NB4 (cell line): ENCODE data around the gene CAMTA1.

Experiments
- DNase-seq: peaks from one replicate; pipeline ENCODE4 v3.0.0; 2010; ENCODE audit warnings: low read depth
- H3K4me3 ChIP-seq: one replicate; pipeline ENCODE4 v1.5.1; 2011; ENCODE audit warnings: mild to moderate bottlenecking, low read depth, low read length, moderate library complexity
- MYC ChIP-seq: IDR thresholded peaks from 2 replicates; pipeline ENCODE4 v1.6.1; 2011; ENCODE audit warnings: low read depth, low read length
- POLR2A ChIP-seq: IDR thresholded peaks from 2 replicates; pipeline ENCODE4 v1.6.1; 2011; ENCODE audit warnings: mild to moderate bottlenecking; ENCODE audit not compliant: insufficient read length; ENCODE audit errors: extremely low read depth
- TF ChIP-seq, protein P1 (sequence below): IDR thresholded peaks from one replicate; pipeline ENCODE4 v1.5.1; 2012; ENCODE audit warnings: low read depth, low read length
- TF ChIP-seq, protein P2 (sequence below): IDR thresholded peaks from 2 replicates; pipeline ENCODE4 v1.6.1; 2011; ENCODE audit warnings: low read depth, low read length

CAMTA1 gene

GRCh38 chr1:7511381-7511780 is 726.1 kb downstream of the CAMTA1 start:
- TF ChIP-seq, protein P1, sequence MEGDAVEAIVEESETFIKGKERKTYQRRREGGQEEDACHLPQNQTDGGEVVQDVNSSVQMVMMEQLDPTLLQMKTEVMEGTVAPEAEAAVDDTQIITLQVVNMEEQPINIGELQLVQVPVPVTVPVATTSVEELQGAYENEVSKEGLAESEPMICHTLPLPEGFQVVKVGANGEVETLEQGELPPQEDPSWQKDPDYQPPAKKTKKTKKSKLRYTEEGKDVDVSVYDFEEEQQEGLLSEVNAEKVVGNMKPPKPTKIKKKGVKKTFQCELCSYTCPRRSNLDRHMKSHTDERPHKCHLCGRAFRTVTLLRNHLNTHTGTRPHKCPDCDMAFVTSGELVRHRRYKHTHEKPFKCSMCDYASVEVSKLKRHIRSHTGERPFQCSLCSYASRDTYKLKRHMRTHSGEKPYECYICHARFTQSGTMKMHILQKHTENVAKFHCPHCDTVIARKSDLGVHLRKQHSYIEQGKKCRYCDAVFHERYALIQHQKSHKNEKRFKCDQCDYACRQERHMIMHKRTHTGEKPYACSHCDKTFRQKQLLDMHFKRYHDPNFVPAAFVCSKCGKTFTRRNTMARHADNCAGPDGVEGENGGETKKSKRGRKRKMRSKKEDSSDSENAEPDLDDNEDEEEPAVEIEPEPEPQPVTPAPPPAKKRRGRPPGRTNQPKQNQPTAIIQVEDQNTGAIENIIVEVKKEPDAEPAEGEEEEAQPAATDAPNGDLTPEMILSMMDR, result no peak
- TF ChIP-seq POLR2A (no peak), MYC (no peak)
- TF ChIP-seq, protein P2, sequence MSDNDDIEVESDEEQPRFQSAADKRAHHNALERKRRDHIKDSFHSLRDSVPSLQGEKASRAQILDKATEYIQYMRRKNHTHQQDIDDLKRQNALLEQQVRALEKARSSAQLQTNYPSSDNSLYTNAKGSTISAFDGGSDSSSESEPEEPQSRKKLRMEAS, result no peak
- DNase-seq, result no peak
- no peak overlapping the region for H3K4me3 ChIP-seq

DNA sequence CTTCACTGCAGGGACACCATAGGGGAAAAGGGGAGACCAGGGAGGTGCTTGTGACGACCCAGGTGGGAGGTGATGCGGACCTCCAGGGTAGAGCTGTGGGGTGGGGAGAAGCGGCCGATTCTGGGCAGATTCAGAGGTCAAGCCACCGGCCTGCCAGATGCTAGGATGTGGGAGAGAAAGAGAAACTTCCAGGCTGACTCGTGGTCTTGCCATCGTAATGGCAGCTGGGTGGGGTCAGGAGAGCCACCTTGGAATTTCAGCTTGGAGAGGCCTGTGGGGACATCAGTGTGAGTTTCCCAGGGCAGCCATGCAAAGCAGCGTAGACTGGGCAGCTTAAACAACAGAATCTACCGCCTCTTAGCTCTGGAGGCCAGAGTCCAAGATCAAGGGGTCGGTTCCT is 727.8 kb downstream of the CAMTA1 start:
- H3K4me3 ChIP-seq, result no peak overlapping the region
- TF ChIP-seq MYC (no peak), POLR2A (no peak)
- TF ChIP-seq, protein P1, result no peak
- TF ChIP-seq, protein P2, result no peak
- DNase-seq, result no peak

GRCh38 chr1:7515175-7515574 is 729.9 kb downstream of the CAMTA1 start:
- TF ChIP-seq, protein P1, result no peak
- no peak for TF ChIP-seq POLR2A
- no peak for TF ChIP-seq MYC
- TF ChIP-seq, protein P2, result no peak
- no peak for DNase-seq
- no peak overlapping the region for H3K4me3 ChIP-seq

- no peak for DNase-seq
- TF ChIP-seq, protein P1, result no peak
- no peak for TF ChIP-seq POLR2A
- no peak for TF ChIP-seq MYC
- TF ChIP-seq, protein P2, result no peak
- no peak overlapping the region for H3K4me3 ChIP-seq
Measured at GRCh38 chr1:7515904-7516303, 730.6 kb downstream of the CAMTA1 start.

- no peak for TF ChIP-seq MYC
- H3K4me3 ChIP-seq, result no peak overlapping the region
- DNase-seq, result no peak
Measured at GRCh38 chr1:7516341-7516740, 731.1 kb downstream of the CAMTA1 start.

- DNase-seq, result no peak
- H3K4me3 ChIP-seq, result no peak overlapping the region
- TF ChIP-seq MYC, result no peak
- TF ChIP-seq, protein P2, result no peak
- TF ChIP-seq, protein P1, result no peak
- no peak for TF ChIP-seq POLR2A
Measured at GRCh38 chr1:7516929-7517328, 731.7 kb downstream of the CAMTA1 start.
